ENCODE data around the gene PPM1E.

DNA sequence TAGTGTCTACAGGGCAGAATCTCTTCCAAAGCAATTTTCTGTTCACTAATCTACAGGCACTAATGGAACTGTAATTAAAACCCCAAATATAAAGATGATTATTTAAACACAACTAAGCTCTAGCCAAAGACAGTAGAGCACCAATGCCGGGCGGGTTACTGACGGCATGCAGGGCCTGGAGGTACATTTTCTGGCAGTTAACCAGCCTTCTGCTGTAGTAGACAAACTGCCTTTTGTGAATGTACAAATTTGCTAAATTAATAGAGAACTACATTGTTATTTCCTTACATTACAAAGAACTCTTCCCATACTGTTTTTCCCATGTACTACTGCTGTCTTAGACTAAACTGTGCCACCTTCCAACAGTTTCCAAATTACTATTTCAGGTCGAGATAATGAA, 243.2 kb downstream of the PPM1E start:
- TF ChIP-seq EZH2phosphoT487 (IDR thresholded peaks at IDR 0.05; ENCODE audit: borderline replicate concordance, low read length), result no peak
- TF ChIP-seq, protein P1, sequence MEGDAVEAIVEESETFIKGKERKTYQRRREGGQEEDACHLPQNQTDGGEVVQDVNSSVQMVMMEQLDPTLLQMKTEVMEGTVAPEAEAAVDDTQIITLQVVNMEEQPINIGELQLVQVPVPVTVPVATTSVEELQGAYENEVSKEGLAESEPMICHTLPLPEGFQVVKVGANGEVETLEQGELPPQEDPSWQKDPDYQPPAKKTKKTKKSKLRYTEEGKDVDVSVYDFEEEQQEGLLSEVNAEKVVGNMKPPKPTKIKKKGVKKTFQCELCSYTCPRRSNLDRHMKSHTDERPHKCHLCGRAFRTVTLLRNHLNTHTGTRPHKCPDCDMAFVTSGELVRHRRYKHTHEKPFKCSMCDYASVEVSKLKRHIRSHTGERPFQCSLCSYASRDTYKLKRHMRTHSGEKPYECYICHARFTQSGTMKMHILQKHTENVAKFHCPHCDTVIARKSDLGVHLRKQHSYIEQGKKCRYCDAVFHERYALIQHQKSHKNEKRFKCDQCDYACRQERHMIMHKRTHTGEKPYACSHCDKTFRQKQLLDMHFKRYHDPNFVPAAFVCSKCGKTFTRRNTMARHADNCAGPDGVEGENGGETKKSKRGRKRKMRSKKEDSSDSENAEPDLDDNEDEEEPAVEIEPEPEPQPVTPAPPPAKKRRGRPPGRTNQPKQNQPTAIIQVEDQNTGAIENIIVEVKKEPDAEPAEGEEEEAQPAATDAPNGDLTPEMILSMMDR (IDR thresholded peaks at IDR 0.05; ENCODE audit: low read depth, low read length, poor library complexity, severe bottlenecking), result no peak

Data from DOHH2 (cell line).